HCT116 (cell line): ENCODE data around the gene GTF2H1. TPM values are rescaled to one million over a fixed set of nuclear protein-coding genes. Genes with fewer than 3 reads are reported as not detected.

Experiments used
- ATAC-seq: fragments of 200-7000 bp; cut with Tn5 transposase; 2 replicates; pipeline ENCODE4 v1.9.1; 2020; ENCODE audit warnings: mild to moderate bottlenecking, moderate library complexity
- BruUV-seq: library from RNA; stranded (reverse); fragments of 400-500 nt; replicated peaks from 2 replicates; lab custom pipeline; 2021; lab: Mats Ljungman, UMichigan
- CTCF ChIA-PET: fragments of 300-600 bp; sonication (Branson Sonifier 250); formaldehyde crosslinking; loops from one replicate; lab custom pipeline; 2021; ENCODE audit warnings: antibody characterized with exemption; lab: Charles Lee
- POLR2A ChIA-PET: fragments of 300-600, 350-600 bp; sonication (Branson Sonifier 250); formaldehyde crosslinking; loops from one replicate; lab custom pipeline; 2021; ENCODE audit warnings: antibody characterized with exemption; lab: Charles Lee
- RAD21 ChIA-PET, 2 experiments: fragments of 300-600 bp; sonication (Branson Sonifier 250); formaldehyde crosslinking; loops; one replicate each; lab custom pipeline; 2023; ENCODE audit warnings: low total read pairs in 2 of 2; ENCODE audit not compliant: uncharacterized antibody in 2 of 2, unreplicated experiment in 2 of 2, low non-redundant PET in 1 of 2; lab: Charles Lee
- DNase-seq: peaks from one replicate; pipeline ENCODE4 v3.0.0-alpha.2; 2010; ENCODE audit warnings: low read depth, low spot score
- H2AFZ ChIP-seq: fragments of 200-600 bp; shearing (Covaris generic), sonication (generic); 2 replicates; pipeline ENCODE4 v1.6.1; 2017; ENCODE audit warnings: low read depth, mixed run types, mixed read lengths, antibody characterized with exemption, low read length; ENCODE audit not compliant: poor library complexity, severe bottlenecking
- H3K27ac ChIP-seq: 2 replicates; pipeline ENCODE4 v1.5.1; 2012; ENCODE audit warnings: low read depth, low read length
- H3K27me3 ChIP-seq: fragments of 200-600 bp; sonication (generic); 2 replicates; pipeline ENCODE4 v1.6.1; 2016; ENCODE audit warnings: mixed run types, low read length, mixed read lengths; ENCODE audit not compliant: insufficient read depth
- H3K36me3 ChIP-seq, 2 experiments: fragments of 200-500 bp in 1 of 2; fragments of 200-600 bp in 1 of 2; sonication (Bioruptor generic) in 1 of 2; sonication (generic) in 1 of 2; 2 replicates each; pipeline versions ENCODE4 v1.5.1 to v1.6.1; 2014 to 2016; ENCODE audit warnings: low read length in 2 of 2, inconsistent platforms in 1 of 2, mixed read lengths in 1 of 2, mixed run types in 1 of 2; ENCODE audit not compliant: insufficient read depth in 2 of 2, control insufficient read depth in 1 of 2
- H3K4me1 ChIP-seq, 2 experiments: fragments of 200-600 bp in 1 of 2; sonication (generic) in 1 of 2; 2 replicates each; pipeline versions ENCODE4 v1.5.1 to v1.6.1; 2012 to 2017; ENCODE audit warnings: low read length in 2 of 2, inconsistent platforms in 1 of 2, mild to moderate bottlenecking in 1 of 2, mixed read lengths in 1 of 2, mixed run types in 1 of 2, moderate library complexity in 1 of 2; ENCODE audit not compliant: insufficient read depth in 2 of 2, control insufficient read depth in 1 of 2
- H3K4me2 ChIP-seq: fragments of 200-600 bp; sonication (generic); 2 replicates; pipeline ENCODE4 v1.6.1; 2017; ENCODE audit warnings: mixed run types, low read length, mixed read lengths
- H3K4me3 ChIP-seq, 2 experiments: fragments of 200-600 bp in 1 of 2; sonication (generic) in 1 of 2; replicated peaks in 1 of 2; 2 replicates each; pipeline ENCODE4 v1.5.1; 2011 to 2016; ENCODE audit warnings: low read length in 2 of 2, control low read depth in 1 of 2, low read depth in 1 of 2, mild to moderate bottlenecking in 1 of 2, mixed read lengths in 1 of 2, mixed run types in 1 of 2
- H3K79me2 ChIP-seq: fragments of 200-600 bp; sonication (generic); 2 replicates; pipeline ENCODE4 v1.6.1; 2017; ENCODE audit warnings: mild to moderate bottlenecking, mixed run types, low read length, moderate library complexity, mixed read lengths; ENCODE audit not compliant: insufficient read depth
- H3K9ac ChIP-seq: fragments of 200-600 bp; sonication (generic); 2 replicates; pipeline ENCODE4 v1.6.1; 2016; ENCODE audit warnings: low read length, mixed read lengths
- H3K9me2 ChIP-seq: fragments of 200-600 bp; sonication (generic), shearing (Covaris generic); 2 replicates; pipeline ENCODE4 v1.6.1; 2017; ENCODE audit warnings: mixed run types, mild to moderate bottlenecking, moderate library complexity; ENCODE audit not compliant: insufficient read depth
- H3K9me3 ChIP-seq, 2 experiments: fragments of 200-500 bp in 1 of 2; fragments of 200-600 bp in 1 of 2; sonication (Bioruptor generic) in 1 of 2; sonication (generic) in 1 of 2; 2 replicates each; pipeline ENCODE4 v1.6.1; 2014 to 2017; ENCODE audit warnings: low read length in 2 of 2, mixed read lengths in 2 of 2, inconsistent platforms in 1 of 2, low read depth in 1 of 2, mild to moderate bottlenecking in 1 of 2, mixed run types in 1 of 2, moderate library complexity in 1 of 2; ENCODE audit not compliant: control insufficient read depth in 1 of 2, insufficient read depth in 1 of 2
- H4K20me1 ChIP-seq: fragments of 200-600 bp; sonication (generic), shearing (Covaris generic); 2 replicates; pipeline ENCODE4 v1.6.1; 2017; ENCODE audit warnings: mixed run types, mild to moderate bottlenecking, moderate library complexity; ENCODE audit not compliant: insufficient read depth
- CEBPB ChIP-seq: IDR thresholded peaks from 2 replicates; pipeline ENCODE4 v1.6.1; 2012; ENCODE audit warnings: low read depth
- CTCF ChIP-seq, 3 experiments: fragments of 200-600 bp in 1 of 3; sonication (generic) in 1 of 3; IDR thresholded peaks in 2 of 3; conservative IDR thresholded peaks in 1 of 3; 2 replicates each; pipeline ENCODE4 v1.5.1; 2012 to 2017; ENCODE audit warnings: low read depth in 2 of 3, low read length in 2 of 3, antibody characterized with exemption in 1 of 3, borderline replicate concordance in 1 of 3, control low read depth in 1 of 3, mild to moderate bottlenecking in 1 of 3, mixed read lengths in 1 of 3, mixed run types in 1 of 3, moderate library complexity in 1 of 3; ENCODE audit not compliant: insufficient read depth in 1 of 3
- FOSL1 ChIP-seq: IDR thresholded peaks from 2 replicates; pipeline ENCODE4 v1.6.1; 2012; ENCODE audit warnings: low read depth
- MAX ChIP-seq: IDR thresholded peaks from 2 replicates; pipeline ENCODE4 v1.6.1; 2012
- POLR2A ChIP-seq: IDR thresholded peaks from 2 replicates; pipeline ENCODE4 v1.7.0; 2011; ENCODE audit warnings: borderline replicate concordance; ENCODE audit not compliant: insufficient read depth, insufficient read length; ENCODE audit errors: extremely low read depth
- intact Hi-C: fragments of 100-400 bp; cut with micrococcal nuclease; formaldehyde crosslinking; loops from 2 replicates; pipeline ENCODE4 v1.10.0; 2022
- microRNA-seq: library from miRNA; unstranded; fragments of <30 nt; microRNA quantifications from one replicate; pipeline ENCODE4, GENCODE V29; 2016; ENCODE audit warnings: borderline number of aligned reads
- total RNA-seq: library from RNA; stranded (reverse); gene quantifications from one replicate; pipeline ENCODE4 v1.2.1, GENCODE V29; 2021; ENCODE audit not compliant: unreplicated experiment

The GTF2H1 gene
- total RNA-seq, 1 experiment from 2014 or later, result 37.3 TPM

GRCh38 chr11:18408558-18409291, 86.4 kb downstream of the GTF2H1 start (continued):
- 0 out of 2 replicates have a peak, but pooled peaks have one; percentile 18 for TF ChIP-seq FOSL1

GRCh38 chr11:18416459-18416858, 94.1 kb downstream of the GTF2H1 start:
- RAD21 ChIA-PET, result no interaction called here
- no peaks in the 10 kb centered on the region for H3K9me2 ChIP-seq
- no peaks in the 10 kb centered on the region for H3K36me3 ChIP-seq
- H4K20me1 ChIP-seq, result no peaks in the 10 kb centered on the region
- no peaks in the 10 kb centered on the region for H3K4me1 ChIP-seq
- no peaks in the 10 kb centered on the region for H3K9me3 ChIP-seq
- no peak overlapping the region for H3K9ac ChIP-seq
- no peak for DNase-seq
- CTCF ChIA-PET, result no interaction called here
- POLR2A ChIA-PET, result no interaction called here
- TF ChIP-seq CEBPB (no peak), POLR2A (no peak), CTCF (IDR thresholded peaks at IDR 0.05 in 2 of 3, conservative IDR thresholded peaks at IDR 0.05 in 1 of 3; ENCODE audit: borderline replicate concordance in 1 of 3, insufficient read depth in 1 of 3, low read depth in 2 of 3, low read length in 2 of 3) (no peak), MAX (no peak)
- TF ChIP-seq, all 23 proteins: peak for 0
- intact Hi-C loops, result no loop called here
- no peak for ATAC-seq
- Histone ChIP-seq H2AFZ (no peak overlapping the region), H3K4me2 (no peak overlapping the region), H3K27me3 (no peaks in the 10 kb centered on the region), H3K27ac (no peak overlapping the region), H3K4me3 (no peak overlapping the region), H3K79me2 (no peaks in the 10 kb centered on the region)
- BruUV-seq, result no TSS peak

Small RNA genes lying within 50 kb of the gene (microRNA-seq; reads per million reads assigned to microRNA genes)
- gene MIR3159, result 3.2 reads per million

Other genes starting within 250 kb of the GTF2H1 start
- 41.2 TPM for gene SAAL1, start 216.5 kb upstream of the GTF2H1 start, total RNA-seq
- gene MRGPRX3, start 190.0 kb upstream of the GTF2H1 start, total RNA-seq, result not detected
- gene MRGPRX4, start 149.7 kb upstream of the GTF2H1 start, total RNA-seq, result not detected
- not detected for gene SAA4, start 85.8 kb upstream of the GTF2H1 start, total RNA-seq
- gene SAA2, start 73.9 kb upstream of the GTF2H1 start, total RNA-seq, result 5.2 TPM
- 8.6 TPM for gene SAA1, start 56.3 kb upstream of the GTF2H1 start, total RNA-seq
- gene HPS5, start 427 bp upstream of the GTF2H1 start, total RNA-seq, result 19.6 TPM
- 974 TPM for gene LDHA, start 72.0 kb downstream of the GTF2H1 start, total RNA-seq
- gene LDHC, start 89.8 kb downstream of the GTF2H1 start, total RNA-seq, result not detected
- gene LDHAL6A, start 133.3 kb downstream of the GTF2H1 start, total RNA-seq, result not detected
- 61.9 TPM for gene TSG101, start 204.4 kb downstream of the GTF2H1 start, total RNA-seq